GM19240 (cell line): ENCODE measurements around the gene CPM.
"Not testable (repeated sequence)": the region's sequence is repeated elsewhere in the genome, so short reads cannot be mapped to it uniquely, and the experiment has no call there.

ENCODE experiments used
- DNase-seq: peaks from one replicate; pipeline ENCODE4 v3.0.0; 2011; ENCODE audit warnings: low spot score; ENCODE audit not compliant: insufficient read length

The CPM gene

DNA sequence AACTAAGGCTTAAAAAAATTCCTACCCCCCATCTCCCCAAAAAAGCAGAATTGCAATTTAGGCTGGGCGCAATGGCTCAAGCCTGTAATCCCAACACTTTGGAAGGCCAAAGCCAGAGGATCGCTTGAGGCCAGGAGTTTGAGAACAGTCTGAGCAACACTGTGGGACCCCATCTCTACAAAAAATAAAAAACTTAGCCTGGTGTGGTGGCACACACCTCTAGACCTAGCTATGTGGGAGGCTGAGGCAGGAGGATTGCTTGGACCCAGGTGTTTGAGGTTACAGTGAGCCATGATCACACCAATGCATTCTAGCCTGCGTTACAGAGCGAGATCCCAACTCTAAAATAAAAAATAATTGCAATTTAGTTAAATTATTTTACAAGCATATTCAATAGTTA is 54.1 kb downstream of the CPM start:
- DNase-seq: no peak

DNA sequence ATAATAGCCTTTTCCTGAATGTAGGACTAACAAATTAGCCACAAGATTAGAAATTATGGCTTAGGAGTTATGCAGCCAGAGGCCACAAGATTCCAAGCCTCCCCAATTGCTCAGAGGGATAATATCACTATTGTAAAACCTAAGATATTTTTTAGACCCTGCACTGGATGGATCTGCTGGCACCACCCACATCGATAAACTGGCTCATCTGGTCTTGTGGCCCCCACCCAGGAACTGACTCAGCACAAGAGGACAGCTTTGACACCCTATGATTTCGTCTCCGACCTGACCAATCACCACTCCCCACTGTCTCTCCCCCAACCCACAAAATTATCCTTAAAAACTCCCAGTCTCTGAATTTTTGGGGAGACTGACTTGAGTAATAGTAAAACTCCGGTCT is 54.7 kb downstream of the CPM start:
- DNase-seq: no peak

DNA sequence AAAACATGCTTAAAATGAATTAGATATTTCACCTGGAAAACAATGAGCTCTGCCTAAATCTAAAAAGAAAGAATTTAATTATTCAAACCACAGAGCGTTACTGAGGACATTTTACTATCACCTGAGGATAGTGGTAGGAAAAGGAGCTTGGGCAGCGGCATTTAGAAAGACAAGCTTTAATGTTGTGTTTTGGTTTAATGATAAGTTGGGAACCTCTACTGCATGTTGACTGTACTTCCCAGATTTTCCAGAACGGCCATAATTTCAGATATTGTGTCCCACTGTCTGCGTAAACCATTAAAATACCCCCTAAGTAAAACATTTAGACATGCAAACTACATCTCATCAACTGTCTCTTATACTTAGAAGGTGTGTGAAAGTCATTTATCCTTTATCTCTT is 55.4 kb downstream of the CPM start:
- no peak for DNase-seq

DNA sequence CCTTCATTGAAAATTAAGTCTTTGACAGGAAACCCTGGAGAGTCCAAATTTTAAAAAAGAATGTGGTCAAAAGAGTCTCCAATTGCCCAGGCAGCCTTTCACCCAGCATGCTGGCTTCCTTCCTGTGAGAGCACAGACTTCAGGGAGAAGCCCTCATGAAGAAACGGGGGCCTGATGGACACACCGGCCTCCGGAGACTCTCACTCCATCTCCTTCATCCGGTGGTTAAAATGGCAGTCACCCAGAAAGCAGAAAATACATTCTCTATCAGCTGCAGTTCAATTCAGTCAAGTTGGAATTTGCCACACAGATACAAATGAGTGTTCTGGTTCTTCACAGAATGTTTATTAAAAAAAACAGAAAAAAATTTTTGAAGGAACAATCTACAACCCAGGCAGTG is 56.5 kb downstream of the CPM start:
- DNase-seq: no peak

DNA sequence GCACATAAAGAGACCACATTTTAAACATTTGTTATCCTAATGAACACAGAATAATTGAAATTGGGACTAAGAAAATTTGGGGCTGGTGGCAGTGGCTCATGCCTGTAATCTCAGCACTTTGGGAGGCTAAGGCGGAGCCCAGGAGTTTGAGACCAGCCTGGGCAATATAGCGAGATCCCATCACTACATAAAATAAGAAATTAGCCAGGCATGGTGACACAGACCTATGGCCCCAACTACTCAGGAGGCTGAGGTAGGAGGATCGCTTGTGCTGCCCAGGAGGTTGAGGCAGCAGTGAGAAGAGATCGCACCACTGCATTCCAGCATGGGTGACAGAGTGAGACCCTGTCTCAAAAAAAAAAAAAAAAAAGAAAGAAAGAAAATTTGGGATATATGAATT is 59.7 kb downstream of the CPM start:
- DNase-seq: no peak

DNA sequence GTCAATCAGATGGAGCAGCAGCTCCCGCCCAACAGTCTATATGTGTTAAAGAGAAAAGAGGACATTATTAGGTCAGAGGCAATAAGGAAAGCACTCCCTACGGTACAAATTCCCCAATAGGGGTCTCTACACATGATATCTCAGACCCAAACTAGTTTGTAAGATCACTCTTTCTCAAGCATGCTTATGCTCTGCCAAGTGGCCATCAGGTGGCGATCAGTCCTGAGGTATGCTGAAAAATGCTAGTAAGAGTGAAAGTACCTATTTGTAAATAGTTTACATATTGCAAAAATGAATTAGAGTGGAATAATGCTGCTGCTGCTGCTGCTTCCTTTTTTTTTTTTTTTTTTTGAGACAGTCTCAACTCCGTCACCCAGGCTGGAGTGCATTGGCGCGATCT is 61.0 kb downstream of the CPM start:
- DNase-seq: no peak

DNA sequence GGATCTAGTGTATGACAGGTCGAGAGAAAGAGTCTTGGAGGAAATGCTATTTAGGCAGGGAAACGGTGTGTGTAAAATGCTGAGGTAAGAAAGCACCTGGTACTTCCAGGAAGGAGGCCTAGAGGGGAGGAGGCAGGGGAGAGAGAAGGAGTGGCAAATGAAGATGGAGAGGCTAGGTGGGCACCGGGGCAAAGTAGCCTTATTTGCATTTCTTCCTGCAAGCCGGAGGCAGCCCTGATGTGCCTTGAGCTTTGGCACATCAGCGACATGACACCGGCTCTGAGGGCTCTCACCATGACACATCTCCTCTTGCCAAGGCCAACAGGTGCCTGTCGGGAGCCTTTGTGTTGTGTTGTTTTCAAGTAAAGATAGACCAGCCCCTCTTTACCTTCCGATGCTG is 61.6 kb downstream of the CPM start:
- DNase-seq: no peak

DNA sequence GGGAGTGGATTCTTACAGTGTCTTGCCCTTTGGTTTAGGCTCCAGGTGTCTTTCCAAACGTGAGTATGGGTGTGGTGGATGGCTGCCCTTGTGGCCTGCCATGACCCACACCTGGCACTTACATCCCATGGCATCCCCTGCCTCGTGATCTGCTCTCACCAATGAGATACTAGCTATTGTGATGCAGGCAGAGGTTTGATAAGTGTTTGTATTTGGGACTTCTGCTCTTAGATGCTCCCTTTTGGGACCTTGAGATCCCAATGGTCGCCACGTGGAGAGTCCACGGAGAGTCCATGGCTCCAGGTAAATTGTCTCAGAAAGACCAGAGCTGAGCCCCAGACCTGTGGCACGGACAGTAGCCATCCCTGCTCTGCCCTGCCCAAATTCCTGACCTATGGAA is 62.5 kb downstream of the CPM start:
- DNase-seq: no peak

DNA sequence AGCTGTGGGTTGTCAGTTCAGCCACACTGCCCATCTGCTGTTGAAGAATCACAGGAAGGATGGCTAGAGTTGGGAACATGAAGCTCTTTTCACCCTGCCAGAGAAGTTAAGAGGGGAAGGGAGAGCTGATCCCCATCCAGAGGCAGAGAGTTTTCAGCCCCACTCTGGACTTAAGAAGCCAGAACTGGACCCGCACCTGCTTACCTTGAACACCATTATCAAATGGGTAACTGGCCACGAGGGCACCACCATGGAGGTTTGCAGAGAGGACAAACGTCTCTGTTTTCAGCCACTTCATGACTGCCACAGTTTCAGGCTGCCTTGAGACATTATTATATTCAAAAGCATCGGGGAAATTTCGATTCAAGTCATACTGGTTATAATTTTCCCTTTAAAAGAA is 63.0 kb downstream of the CPM start:
- DNase-seq: no peak

DNA sequence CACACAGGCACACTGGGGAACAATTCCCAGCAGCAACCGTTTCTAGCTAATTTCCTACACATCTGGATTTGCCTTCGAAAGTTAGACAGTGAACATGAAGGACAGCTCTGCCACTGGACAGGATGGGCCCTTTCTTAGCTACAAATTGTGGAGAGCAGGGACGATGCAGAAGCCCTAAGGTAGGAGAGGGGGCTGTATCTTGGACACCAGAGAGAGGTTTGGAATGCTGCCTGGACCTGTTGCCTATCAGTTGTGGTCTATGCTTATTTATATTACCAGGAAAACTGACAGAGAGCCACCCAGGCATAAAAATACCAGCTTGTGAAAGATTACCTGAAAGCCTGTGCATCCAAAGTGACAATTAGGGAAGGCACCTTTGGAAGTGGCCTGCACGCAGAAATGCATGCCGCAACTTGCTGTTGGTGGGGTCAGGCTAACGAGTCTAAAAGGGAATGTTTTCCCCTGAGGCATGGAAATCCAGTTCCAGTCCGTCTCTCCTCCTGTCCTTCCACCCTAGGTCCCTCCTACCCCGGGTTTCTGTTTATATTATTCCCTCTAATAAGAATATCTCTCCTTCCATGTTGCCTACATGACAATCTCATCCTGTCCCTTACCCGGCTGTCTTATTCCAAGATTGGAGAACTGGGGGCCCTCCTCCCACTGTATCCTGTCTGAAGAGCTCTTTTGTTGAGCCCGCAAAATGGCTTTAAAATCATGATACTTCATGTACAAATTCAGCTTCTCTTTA is 64.8 kb downstream of the CPM start:
- no peak for DNase-seq

DNA sequence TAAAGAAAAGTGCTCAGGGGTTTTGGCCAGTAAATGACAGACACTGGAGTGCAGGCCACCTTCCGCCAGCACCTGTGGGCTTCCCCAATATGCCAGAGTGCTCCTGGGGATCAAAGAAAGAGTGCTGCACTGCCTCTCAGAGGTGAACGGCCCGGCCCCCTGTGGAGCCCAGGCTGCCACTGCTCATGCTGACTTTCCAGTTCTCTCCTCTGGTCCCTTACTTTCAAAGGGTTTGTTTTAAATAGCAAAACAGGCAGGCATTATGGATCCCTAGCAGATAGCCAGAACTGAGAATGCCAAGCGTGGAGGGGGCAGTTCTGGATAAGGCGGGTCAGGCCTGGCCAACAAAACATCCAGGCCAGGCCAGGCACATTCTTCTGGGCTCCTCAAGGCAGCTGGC is 65.4 kb downstream of the CPM start:
- DNase-seq: no peak

DNA sequence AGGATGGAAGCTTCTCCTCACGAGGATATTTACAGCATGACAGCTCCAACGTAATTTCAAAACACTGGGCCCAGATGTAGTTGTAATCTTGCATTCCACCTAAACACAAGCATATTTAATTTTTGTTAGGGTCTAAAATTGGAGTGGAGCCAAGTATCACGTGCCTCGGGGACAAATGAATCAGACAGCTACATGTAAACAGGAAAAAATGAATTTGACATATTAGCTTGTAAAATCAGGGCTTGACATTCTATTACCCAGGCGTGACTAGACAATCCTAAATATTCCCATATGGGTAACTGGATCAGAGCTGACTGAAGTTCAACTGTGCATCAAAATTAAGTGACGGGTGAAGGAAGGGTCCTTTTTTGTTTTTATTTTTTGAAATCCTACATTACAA is 66.0 kb downstream of the CPM start:
- no peak for DNase-seq

DNA sequence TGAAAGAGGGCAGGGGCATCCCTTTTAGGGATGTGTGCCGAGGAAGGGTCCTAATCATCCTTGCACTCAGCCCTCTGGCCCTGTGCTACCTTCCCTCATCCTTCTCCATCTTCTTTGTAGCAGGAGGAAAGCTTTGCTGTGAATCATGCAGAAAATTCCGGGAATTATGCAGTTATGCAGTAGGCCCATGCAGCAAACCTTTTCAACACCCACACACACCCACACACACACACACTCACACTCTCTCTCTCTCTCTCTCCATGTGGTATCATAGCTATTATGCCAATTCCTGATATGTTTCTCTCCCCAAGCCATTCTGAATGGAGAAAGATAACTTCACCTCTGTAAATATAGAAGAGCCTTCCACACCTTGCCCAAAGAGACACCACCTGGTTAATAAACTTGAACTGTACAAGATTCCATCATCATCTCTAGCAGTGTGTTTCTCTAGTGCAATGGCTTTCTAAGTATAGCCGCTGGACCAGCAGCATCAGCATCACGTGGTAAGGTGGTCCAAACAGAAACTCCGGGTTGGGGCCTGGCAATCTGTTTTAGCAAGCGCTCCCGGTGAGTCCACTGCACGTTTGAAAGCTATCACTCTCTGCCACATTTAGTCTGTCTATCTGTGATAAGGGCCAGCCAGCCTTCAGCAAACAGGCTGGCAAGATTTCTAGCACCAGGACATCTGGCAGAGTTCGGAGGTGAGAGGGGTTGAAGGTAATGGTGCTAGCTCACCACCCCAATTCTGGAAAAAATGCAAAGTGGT is 67.4 kb downstream of the CPM start:
- DNase-seq: no peak

DNA sequence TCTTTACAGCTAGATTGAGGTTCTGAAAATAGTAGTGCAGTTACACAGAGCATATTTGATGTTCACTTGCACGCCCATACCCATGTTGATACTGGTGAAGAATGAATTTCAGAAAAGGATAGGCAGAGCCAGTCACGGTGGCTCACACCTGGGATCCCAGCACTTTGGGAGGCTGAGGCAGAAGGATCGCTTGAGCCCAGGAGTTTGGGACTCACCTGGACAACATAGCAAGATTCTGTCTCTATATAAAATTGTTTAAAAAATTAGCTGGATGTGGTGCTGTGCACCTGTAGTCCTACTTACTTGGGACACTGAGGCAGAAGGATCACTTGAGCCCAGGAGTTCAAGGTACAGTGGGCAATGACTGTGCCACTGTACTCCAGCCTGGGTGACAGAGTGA is 68.4 kb downstream of the CPM start:
- DNase-seq: no peak

DNA sequence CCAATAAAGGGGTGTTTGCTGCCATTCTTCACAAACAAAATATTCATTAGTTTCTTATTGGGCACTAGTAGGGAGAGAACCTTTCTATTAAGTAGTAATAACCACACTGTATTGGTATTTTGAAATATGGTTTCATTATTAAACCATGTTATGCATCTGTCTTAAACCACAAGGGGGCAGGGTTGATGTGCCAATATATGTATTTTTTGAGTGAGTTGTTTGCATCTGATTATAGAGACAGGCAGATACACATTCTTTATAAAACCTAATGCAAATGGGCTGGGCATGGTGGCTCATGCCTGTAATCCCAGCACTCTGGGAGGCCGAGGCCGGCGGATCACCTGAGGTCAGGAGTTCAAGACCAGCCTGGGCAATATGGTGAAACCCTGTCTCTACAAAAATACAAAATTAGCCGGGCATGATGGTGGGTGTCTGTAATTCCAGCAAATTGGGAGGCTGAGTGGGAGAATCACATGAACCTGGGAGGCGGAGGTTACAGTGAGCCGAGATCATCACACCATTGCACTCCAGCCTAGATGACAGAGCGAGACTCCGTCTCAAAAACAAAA is 69.0 kb downstream of the CPM start:
- DNase-seq: not testable (repeated sequence)

DNA sequence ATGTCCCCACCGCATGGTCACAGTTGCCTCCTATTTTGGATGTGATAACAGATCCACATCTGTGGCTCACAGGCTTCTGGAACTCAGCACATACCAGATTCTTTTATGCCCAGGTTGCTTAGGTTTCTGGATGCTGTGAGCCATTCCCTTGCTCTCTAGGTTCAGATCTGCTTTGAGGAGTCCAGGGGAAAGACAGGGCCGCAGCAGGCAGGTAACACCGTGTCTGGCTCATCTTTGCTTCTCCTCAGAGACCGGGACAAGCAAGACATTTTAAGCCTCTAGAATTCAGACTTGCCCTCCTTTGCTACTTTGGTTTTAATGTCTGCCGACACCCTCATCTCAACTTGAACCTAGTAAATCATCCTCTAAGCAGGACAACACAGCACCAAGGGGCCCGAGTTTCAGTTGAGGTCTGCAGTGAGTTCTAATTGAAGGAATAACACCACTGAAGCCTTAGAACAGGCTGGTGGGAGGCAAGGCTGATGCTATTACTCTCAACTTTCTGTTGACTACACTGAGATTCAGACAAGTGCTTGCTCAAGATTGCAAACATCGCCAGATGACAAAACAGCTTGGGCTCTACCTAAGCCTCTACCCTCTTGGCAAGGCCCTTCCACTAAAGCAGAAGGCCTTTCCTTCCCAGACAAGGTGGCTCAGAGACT is 69.7 kb downstream of the CPM start:
- no peak for DNase-seq

DNA sequence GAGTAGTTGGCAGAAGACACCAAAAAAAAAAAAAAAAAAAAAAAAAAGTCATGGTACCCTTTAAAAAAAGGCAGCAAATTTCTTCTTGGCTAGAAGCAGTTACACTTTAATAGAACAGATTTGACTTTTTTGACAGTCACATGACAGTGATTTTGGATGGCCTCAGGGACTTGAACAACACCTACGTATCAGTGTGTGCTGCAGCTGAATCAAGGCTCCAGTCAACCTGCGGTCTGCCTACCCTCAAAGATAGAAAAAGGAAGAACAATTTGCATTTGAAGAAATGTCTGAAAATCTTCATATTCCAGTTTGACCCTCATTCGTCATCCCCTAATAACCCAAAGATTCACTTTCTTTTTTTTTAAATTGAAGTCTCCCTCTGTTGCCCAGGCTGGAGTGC is 71.1 kb downstream of the CPM start:
- DNase-seq: no peak

DNA sequence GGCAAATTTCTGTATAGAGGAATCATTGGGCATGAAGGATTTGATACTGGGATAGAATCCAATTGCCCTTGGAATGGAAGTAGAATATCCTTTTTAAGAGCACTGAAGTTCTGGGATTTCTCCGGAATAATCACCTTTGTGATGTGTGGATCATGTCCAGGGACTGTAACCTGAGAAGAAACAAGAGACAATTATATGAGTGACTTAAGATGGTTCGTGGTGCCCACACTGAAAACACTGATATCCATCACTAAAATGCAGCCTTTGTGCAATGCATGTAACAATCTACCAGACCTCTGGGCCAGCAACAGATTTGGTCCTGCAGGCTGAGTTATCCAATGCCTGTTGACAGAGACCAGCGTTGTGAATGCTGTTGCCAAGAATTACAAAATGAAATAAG is 76.5 kb downstream of the CPM start:
- no peak for DNase-seq

DNA sequence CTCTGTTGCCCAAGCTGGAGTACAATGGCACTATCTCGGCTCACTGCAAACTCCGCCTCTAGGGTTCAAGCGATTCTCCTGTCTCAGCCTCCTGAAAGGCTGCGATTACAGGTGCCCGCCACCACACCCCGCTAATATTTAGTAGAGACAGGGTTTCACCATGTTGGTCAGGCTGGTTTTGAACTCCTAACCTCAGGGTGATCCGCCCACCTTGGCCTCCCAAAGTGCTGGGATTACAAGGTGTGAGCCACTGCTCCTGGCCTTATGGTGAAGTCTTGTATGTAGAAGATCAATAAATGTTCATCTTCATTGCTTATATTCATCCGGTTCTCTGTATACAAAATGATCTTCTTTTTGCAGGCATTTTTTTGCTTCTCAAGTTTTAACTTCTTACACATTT is 77.2 kb downstream of the CPM start:
- DNase-seq: no peak

DNA sequence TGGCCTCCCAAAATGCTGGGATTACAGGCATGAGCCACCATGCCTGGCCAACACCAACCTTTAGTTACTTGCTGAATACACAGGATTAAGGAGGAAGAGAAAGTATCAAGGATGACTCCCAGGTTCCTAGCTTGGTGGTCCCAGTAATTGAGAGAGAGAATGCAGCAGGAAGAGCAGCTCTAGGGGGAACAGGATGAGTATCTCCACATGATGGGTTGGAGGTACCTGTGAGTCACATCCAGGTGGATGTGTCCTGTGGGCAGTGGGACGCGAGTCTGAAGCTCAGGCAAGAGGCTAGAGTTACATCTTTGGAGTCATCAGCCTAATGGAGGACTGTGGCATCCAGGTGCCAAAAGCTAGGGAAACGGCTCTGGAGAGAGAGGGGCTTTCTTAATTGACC is 77.9 kb downstream of the CPM start:
- DNase-seq: no peak

DNA sequence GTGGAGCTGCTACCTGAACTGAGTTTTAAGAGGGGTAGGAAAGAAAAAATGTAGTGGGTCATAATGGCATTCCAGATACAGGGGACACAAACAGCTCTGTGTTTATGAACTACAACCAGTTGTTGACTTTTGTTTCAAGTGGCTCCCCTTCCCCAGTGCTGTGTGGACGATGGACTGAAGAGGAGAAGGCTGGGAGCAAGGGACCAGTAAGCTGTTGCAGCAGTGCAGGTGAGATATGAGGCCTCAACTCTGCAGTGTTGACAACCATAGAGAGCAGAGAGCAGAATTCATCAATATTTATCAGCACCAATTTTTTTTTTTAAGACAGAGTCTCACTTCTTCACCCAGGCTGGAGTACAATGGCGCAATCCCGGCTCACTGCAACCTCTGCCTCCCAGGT is 78.4 kb downstream of the CPM start:
- DNase-seq: no peak

DNA sequence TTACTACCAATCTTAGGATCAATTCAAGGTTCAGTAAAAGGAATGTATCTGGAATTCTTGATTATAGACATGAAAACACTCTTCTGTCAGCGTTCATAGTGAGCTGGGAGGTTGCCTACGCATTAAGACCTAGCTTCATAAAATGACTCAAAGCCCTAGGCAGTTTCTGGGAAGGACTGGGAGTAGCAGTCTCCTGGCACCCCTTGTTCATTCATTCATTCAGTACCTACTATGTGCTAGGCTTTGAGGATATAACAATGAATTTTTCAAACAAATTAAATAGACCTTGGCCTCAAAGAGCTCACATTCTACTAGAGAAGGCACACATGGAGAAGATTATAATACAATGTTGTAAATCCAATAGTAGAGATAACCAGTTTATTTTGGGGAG is 78.9 kb downstream of the CPM start:
- no peak for DNase-seq
